Measurements from ENCODE around the gene HAUS3.

DNA sequence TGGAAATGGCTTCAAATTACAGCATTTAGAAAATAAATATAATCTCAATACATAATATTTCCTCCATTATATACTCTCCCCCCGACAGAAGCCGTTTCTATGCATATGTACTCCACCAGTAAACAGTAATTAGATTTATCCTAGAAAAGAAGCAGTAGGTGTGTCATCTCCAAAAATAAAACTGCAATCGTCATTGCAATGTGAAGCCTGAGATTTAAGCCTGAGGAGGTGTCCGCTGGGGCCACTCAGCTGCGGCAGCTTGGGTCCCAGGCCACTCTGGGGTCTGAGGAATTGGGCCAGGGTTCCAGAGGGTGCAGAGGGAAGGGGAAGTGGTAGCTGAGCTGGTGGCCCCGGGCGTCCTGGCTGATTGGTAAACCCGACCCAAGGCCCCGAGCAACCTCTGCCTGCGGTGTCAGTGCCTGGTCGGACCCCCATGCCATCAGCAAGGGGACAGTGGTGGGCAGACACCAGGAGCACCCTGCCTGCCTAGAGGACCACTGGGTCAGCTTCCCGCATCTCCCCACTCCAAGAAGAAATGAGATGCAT lies 27.8 kb upstream of the HAUS3 start:
- no peak for TF ChIP-seq NFIB (CRISPR knock-in tag; IDR thresholded peaks at IDR 0.05; ENCODE audit: borderline replicate concordance)
- no peak for TF ChIP-seq ZNF263 (CRISPR knock-in tag; IDR thresholded peaks at IDR 0.05)
- TF ChIP-seq CTCF (CRISPR knock-in tag; IDR thresholded peaks at IDR 0.05), result no peak
- no peak for TF ChIP-seq MAZ (IDR thresholded peaks at IDR 0.05; ENCODE audit: borderline replicate concordance, low read depth, low read length)
- no peak for TF ChIP-seq MAZ (CRISPR knock-in tag; IDR thresholded peaks at IDR 0.05; ENCODE audit: low read depth)
- TF ChIP-seq ZNF7 (CRISPR knock-in tag; IDR thresholded peaks at IDR 0.05), result no peak
- TF ChIP-seq, protein P1, sequence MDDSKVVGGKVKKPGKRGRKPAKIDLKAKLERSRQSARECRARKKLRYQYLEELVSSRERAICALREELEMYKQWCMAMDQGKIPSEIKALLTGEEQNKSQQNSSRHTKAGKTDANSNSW (CRISPR knock-in tag; IDR thresholded peaks at IDR 0.05; ENCODE audit: borderline replicate concordance), result no peak

All from HepG2 (cell line).